ENCODE data around the gene INSC. TPM values are rescaled to one million over a fixed set of nuclear protein-coding genes. Genes with fewer than 3 reads are reported as not detected.
A peak's percentile ranks its signal among the peaks of the same experiment; 100 is the strongest.

The INSC gene
- total and polyA plus RNA-seq, 10 donors: 0.04 to 1.8 (median 0.29) TPM; not detected in 2

DNA sequence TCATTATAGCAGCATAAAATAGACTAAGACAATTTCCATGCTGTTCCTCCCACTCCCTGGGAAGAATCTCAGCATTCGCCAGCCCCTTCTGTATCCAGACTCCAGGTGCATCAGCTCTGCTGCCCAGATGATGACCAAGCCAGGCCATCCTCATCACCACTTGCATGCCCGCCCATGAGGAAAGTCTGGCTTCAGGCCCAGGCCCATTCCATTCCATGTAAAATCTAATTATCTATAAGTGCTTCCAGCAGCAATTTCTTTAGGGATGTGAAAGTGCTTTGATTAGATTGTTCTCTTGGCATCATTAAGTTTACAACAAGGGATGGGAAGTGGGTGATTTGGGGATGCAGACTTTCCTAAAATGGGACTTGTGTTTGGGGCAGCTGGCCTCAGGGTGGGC is 100.3 kb downstream of the INSC start:
- WGBS, 5 donors: 85 to 94% (median 87%) methylated on average over 2 of the region's 2 CpGs
- H3K9me3 ChIP-seq: no peaks in the 10 kb centered on the region
- no peaks in the 10 kb centered on the region for H3K27me3 ChIP-seq (replicated peaks in 1 of 7)
- intact Hi-C loops (cut with DNase I; ENCODE audit: low total_unique reads): no loop called here
- no peak for TF ChIP-seq POLR2AphosphoS5 (IDR thresholded peaks at IDR 0.05)
- no peaks in the 10 kb centered on the region for H3K36me3 ChIP-seq
- no peaks in the 10 kb centered on the region for H3K4me1 ChIP-seq
- H3K27ac ChIP-seq: peak overlapping the region in 3 of 8 donors; percentile 3 to 69 (median 62)
- H3K4me3 ChIP-seq: no peak overlapping the region
- no peak for DNase-seq

GRCh38 chr11:15216678-15217077 is 102.0 kb downstream of the INSC start:
- no peaks in the 10 kb centered on the region for H3K36me3 ChIP-seq
- TF ChIP-seq, protein P1, sequence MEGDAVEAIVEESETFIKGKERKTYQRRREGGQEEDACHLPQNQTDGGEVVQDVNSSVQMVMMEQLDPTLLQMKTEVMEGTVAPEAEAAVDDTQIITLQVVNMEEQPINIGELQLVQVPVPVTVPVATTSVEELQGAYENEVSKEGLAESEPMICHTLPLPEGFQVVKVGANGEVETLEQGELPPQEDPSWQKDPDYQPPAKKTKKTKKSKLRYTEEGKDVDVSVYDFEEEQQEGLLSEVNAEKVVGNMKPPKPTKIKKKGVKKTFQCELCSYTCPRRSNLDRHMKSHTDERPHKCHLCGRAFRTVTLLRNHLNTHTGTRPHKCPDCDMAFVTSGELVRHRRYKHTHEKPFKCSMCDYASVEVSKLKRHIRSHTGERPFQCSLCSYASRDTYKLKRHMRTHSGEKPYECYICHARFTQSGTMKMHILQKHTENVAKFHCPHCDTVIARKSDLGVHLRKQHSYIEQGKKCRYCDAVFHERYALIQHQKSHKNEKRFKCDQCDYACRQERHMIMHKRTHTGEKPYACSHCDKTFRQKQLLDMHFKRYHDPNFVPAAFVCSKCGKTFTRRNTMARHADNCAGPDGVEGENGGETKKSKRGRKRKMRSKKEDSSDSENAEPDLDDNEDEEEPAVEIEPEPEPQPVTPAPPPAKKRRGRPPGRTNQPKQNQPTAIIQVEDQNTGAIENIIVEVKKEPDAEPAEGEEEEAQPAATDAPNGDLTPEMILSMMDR (IDR thresholded peaks at IDR 0.05 in 8 of 11, conservative IDR thresholded peaks at IDR 0.05 in 3 of 11): peak in 1 of 11 experiments; percentile 17
- TF ChIP-seq POLR2A (IDR thresholded peaks at IDR 0.05): no peak
- no peak overlapping the region for H3K4me3 ChIP-seq
- peak overlapping the region in 2 of 8 donors; percentile 17 to 69 for H3K27ac ChIP-seq
- intact Hi-C loops (cut with DNase I; ENCODE audit: low total_unique reads): no loop called here
- no peaks in the 10 kb centered on the region for H3K9me3 ChIP-seq
- no peaks in the 10 kb centered on the region for H3K4me1 ChIP-seq
- no peak for DNase-seq
- no peaks in the 10 kb centered on the region for H3K27me3 ChIP-seq (replicated peaks in 1 of 7)

DNA sequence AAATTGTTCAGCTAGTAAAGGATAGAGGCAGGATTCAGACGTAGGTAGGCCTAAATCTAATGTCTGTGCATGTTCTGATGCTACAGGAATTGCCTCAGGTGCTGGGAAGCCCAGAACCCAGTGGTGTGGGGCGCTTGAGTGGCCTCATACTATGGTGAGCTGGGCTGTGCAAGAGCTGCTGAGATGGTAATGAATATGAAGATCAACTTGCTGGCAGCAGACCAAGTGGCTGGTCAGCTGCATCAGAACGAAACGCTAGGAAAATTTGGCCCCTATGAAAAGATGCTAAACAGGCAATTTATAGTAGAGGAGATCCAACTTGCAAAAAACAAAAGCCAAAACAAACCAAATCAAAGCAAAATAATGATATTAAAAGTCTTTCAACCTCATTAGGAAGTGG is 102.7 kb downstream of the INSC start:
- H3K27ac ChIP-seq: no peak overlapping the region
- H3K9me3 ChIP-seq: no peaks in the 10 kb centered on the region
- intact Hi-C loops (cut with DNase I; ENCODE audit: low total_unique reads): no loop called here
- 79 to 92% (median 87%) methylated on average over 4 of the region's 4 CpGs for WGBS, 5 donors
- no peak for DNase-seq
- H3K27me3 ChIP-seq (replicated peaks in 1 of 7): no peaks in the 10 kb centered on the region
- TF ChIP-seq POLR2AphosphoS5 (IDR thresholded peaks at IDR 0.05): no peak
- TF ChIP-seq, protein P1 (IDR thresholded peaks at IDR 0.05 in 8 of 11, conservative IDR thresholded peaks at IDR 0.05 in 3 of 11): no peak
- TF ChIP-seq POLR2A (IDR thresholded peaks at IDR 0.05): no peak
- H3K36me3 ChIP-seq: no peaks in the 10 kb centered on the region
- no peaks in the 10 kb centered on the region for H3K4me1 ChIP-seq
- H3K4me3 ChIP-seq: no peak overlapping the region

DNA sequence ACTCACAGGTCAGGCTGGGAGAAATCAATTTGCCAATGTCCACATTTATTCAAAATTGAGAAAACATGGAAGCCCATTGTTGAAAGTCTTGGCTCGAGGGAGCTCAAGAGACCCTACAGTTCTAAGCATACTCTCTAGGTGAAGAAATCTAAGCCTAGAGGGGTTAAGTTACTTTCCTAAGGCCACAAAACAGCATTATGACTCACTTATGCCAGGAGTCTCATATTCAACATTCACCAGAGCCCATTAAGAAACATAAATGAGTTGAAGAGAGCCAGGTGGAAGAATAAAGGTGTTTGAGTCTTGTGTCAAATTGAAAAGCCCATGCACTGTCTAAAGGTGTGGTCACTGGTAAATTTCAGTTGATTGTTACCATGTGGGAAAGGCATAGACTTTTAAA is 108.1 kb downstream of the INSC start:
- WGBS, 5 donors: 61 to 87% (median 78%) methylated on average over 1 of the region's 1 CpG
- no peak for DNase-seq
- no peaks in the 10 kb centered on the region for H3K4me1 ChIP-seq
- H3K36me3 ChIP-seq: no peaks in the 10 kb centered on the region
- H3K27ac ChIP-seq: no peak overlapping the region
- no peaks in the 10 kb centered on the region for H3K27me3 ChIP-seq (replicated peaks in 1 of 7)
- intact Hi-C loops (cut with DNase I; ENCODE audit: low total_unique reads): no loop called here
- H3K9me3 ChIP-seq: no peaks in the 10 kb centered on the region
- TF ChIP-seq POLR2AphosphoS5 (IDR thresholded peaks at IDR 0.05) (no peak), POLR2A (IDR thresholded peaks at IDR 0.05) (no peak)
- TF ChIP-seq, protein P1 (IDR thresholded peaks at IDR 0.05 in 8 of 11, conservative IDR thresholded peaks at IDR 0.05 in 3 of 11): no peak
- H3K4me3 ChIP-seq: no peak overlapping the region

DNA sequence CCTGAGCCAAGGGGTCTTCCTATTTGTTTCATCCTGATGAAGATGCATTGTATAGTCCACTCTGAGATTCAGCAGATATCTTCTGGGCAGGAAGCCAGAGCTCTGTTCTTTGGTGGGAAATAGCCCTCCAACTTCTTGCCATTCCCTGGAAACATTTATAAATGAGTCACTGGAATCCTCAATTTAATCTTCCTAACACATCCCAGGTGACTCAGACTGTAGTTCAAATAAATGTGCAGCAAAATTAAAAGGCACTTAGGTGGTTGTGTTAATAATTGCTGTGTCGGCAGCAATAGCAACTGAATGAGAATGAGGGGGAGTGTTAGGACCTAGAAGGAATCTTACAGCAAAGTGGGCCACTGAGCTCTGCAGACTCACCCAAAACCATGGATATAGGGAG is 108.6 kb downstream of the INSC start:
- no peak for TF ChIP-seq POLR2A (IDR thresholded peaks at IDR 0.05)
- no peak for TF ChIP-seq POLR2AphosphoS5 (IDR thresholded peaks at IDR 0.05)
- TF ChIP-seq, protein P1 (IDR thresholded peaks at IDR 0.05 in 8 of 11, conservative IDR thresholded peaks at IDR 0.05 in 3 of 11): no peak
- H3K4me1 ChIP-seq: no peaks in the 10 kb centered on the region
- no peak overlapping the region for H3K27ac ChIP-seq
- no peak for DNase-seq
- no peaks in the 10 kb centered on the region for H3K36me3 ChIP-seq
- H3K4me3 ChIP-seq: no peak overlapping the region
- no peaks in the 10 kb centered on the region for H3K27me3 ChIP-seq (replicated peaks in 1 of 7)
- intact Hi-C loops (cut with DNase I; ENCODE audit: low total_unique reads): no loop called here
- no peaks in the 10 kb centered on the region for H3K9me3 ChIP-seq
- WGBS, 5 donors: 86 to 92% (median 88%) methylated on average over 1 of the region's 1 CpG

Data from spleen (tissue), 11 donors.